HL-60 (cell line): ENCODE measurements around the gene NR2F1.

Experiments
- DNase-seq, 2 experiments: peaks; one replicate each; pipeline ENCODE4 v3.0.0-alpha.2; 2010 to 2020; ENCODE audit warnings: low read depth in 1 of 2, low spot score in 1 of 2
- H3K27ac ChIP-seq: fragments of 250-450 bp; sonication (Bioruptor Pico); replicated peaks from 2 replicates; pipeline ENCODE4 v1.5.1; 2020; ENCODE audit warnings: mild to moderate bottlenecking, moderate library complexity
- H3K27me3 ChIP-seq: fragments of 250-450 bp; sonication (Bioruptor Pico); 2 replicates; pipeline ENCODE4 v1.5.1; 2021; ENCODE audit warnings: mild to moderate bottlenecking, moderate library complexity; ENCODE audit not compliant: insufficient read depth, poor library complexity, severe bottlenecking
- H3K4me3 ChIP-seq: replicated peaks from 2 replicates; pipeline ENCODE4 v1.5.1; 2011; ENCODE audit warnings: mild to moderate bottlenecking, control low read depth, low read length; ENCODE audit not compliant: insufficient read depth
- CTCF ChIP-seq: IDR thresholded peaks from one replicate; pipeline ENCODE4 v1.5.1; 2011; ENCODE audit warnings: low read length, control low read depth, inconsistent platforms; ENCODE audit not compliant: insufficient read depth
- GABPA ChIP-seq: IDR thresholded peaks from 2 replicates; pipeline ENCODE4 v1.6.1; 2012; ENCODE audit warnings: low read depth
- POLR2AphosphoS5 ChIP-seq: IDR thresholded peaks from 2 replicates; pipeline ENCODE4 v1.6.1; 2012; ENCODE audit warnings: low read depth
- REST ChIP-seq: IDR thresholded peaks from 2 replicates; pipeline ENCODE4 v1.6.1; 2012; ENCODE audit warnings: low read depth; ENCODE audit not compliant: insufficient replicate concordance
- SPI1 ChIP-seq: IDR thresholded peaks from 2 replicates; pipeline ENCODE4 v1.6.1; 2012; ENCODE audit warnings: low read depth, mild to moderate bottlenecking, borderline replicate concordance

Gene NR2F1

GRCh38 chr5:93588352-93589151 is 5.5 kb downstream of the NR2F1 start:
- no peak for DNase-seq
- Histone ChIP-seq H3K27ac (no peak overlapping the region), H3K4me3 (no peak overlapping the region), H3K27me3 (peaks cover 2% of the 10 kb centered on the region)
- TF ChIP-seq CTCF (no peak), GABPA (no peak), POLR2AphosphoS5 (no peak), REST (no peak), SPI1 (no peak)

GRCh38 chr5:93589152-93589828 is 6.3 kb downstream of the NR2F1 start:
- TF ChIP-seq GABPA (no peak), CTCF (no peak), SPI1 (no peak)
- Histone ChIP-seq H3K27ac (no peak overlapping the region), H3K27me3 (peaks cover 2% of the 10 kb centered on the region), H3K4me3 (no peak overlapping the region)
- no peak for DNase-seq

GRCh38 chr5:93589829-93590215 is 6.8 kb downstream of the NR2F1 start:
- Histone ChIP-seq H3K4me3 (no peak overlapping the region), H3K27me3 (peaks cover 2% of the 10 kb centered on the region), H3K27ac (no peak overlapping the region)
- TF ChIP-seq POLR2AphosphoS5 (no peak), SPI1 (no peak), CTCF (no peak), REST (no peak), GABPA (no peak)
- no peak for DNase-seq

DNA sequence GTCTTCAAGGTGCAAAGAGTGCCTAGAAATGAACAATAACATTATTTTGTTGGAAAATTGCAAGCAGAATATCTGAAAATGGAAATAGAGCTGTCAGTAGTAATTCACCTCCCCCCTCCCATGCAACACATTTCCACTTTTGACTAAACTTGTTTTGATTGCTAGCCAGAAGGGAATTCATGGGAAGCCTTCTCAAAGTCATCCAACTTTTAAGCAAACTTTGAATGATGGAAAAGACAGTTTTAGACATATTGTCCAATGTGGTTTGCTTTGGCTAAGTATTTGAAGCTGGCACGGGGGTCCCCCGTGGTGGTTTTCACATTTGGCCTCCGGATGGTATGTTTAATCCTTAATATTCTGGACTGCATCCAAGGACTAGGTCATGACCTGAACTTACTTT is 7.5 kb downstream of the NR2F1 start:
- H3K4me3 ChIP-seq = no peak overlapping the region
- DNase-seq = no peak
- H3K27me3 ChIP-seq = peaks cover 2% of the 10 kb centered on the region
- TF ChIP-seq GABPA = no peak
- TF ChIP-seq POLR2AphosphoS5 = no peak
- no peak for TF ChIP-seq REST
- TF ChIP-seq SPI1 = no peak
- TF ChIP-seq CTCF = no peak
- H3K27ac ChIP-seq = no peak overlapping the region
